Measurements from ENCODE around the gene ZFHX2.

ZFHX2 gene

GRCh38 chr14:23572524-23572828, 20.9 kb upstream of the ZFHX2 start:
- DNase-seq = no peak

GRCh38 chr14:23571701-23572523, 20.3 kb upstream of the ZFHX2 start:
- DNase-seq = peak; percentile 33

- no peak for DNase-seq
Observed at GRCh38 chr14:23570806-23571483, 19.4 kb upstream of the ZFHX2 start.

- peak; percentile 71 for DNase-seq
Observed at GRCh38 chr14:23569443-23570151, 18.0 kb upstream of the ZFHX2 start.

- peak; percentile 31 for DNase-seq
Observed at GRCh38 chr14:23568600-23569331, 17.2 kb upstream of the ZFHX2 start.

- no peak for DNase-seq
Observed at GRCh38 chr14:23568021-23568599, 16.5 kb upstream of the ZFHX2 start.

GRCh38 chr14:23567186-23568020, 15.8 kb upstream of the ZFHX2 start, which contains the start of gene AP1G2:
AP1G2 (minus strand) TSS chr14:23567791; CDS start chr14:23567314, 477 bp downstream.
- DNase-seq = peak; percentile 95

GRCh38 chr14:23566778-23567185, 15.2 kb upstream of the ZFHX2 start:
- no peak for DNase-seq

GRCh38 chr14:23566112-23566777, 14.7 kb upstream of the ZFHX2 start:
- no peak for DNase-seq

GRCh38 chr14:23565626-23566025, 14.1 kb upstream of the ZFHX2 start:
- DNase-seq = no peak

GRCh38 chr14:23564876-23565275, 13.3 kb upstream of the ZFHX2 start:
- no peak for DNase-seq

- DNase-seq = no peak
Observed at GRCh38 chr14:23564181-23564812, 12.7 kb upstream of the ZFHX2 start.

GRCh38 chr14:23563473-23564180, 12.1 kb upstream of the ZFHX2 start:
- DNase-seq = no peak

GRCh38 chr14:23562822-23563472, 11.4 kb upstream of the ZFHX2 start:
- DNase-seq = peak; percentile 65

- no peak for DNase-seq
Observed at GRCh38 chr14:23561873-23562821, 10.6 kb upstream of the ZFHX2 start.

GRCh38 chr14:23561259-23561658, 9.7 kb upstream of the ZFHX2 start:
- no peak for DNase-seq

GRCh38 chr14:23559926-23560520, 8.5 kb upstream of the ZFHX2 start:
- DNase-seq = no peak

All from DMS53 (cell line).